PFSK-1 (cell line): ENCODE measurements around the gene SPTB.

ENCODE experiments used
- FOXP2 ChIP-seq: optimal IDR thresholded peaks from 2 replicates; pipeline ENCODE3; 2011; ENCODE audit warnings: borderline replicate concordance, control low read depth, inconsistent platforms; ENCODE audit not compliant: insufficient read depth; ENCODE audit errors: extremely low read length, extremely low read depth
- POLR2AphosphoS5 ChIP-seq: IDR thresholded peaks from 2 replicates; pipeline ENCODE4 v1.6.1; 2012; ENCODE audit warnings: low read depth, mild to moderate bottlenecking, control low read depth, low read length, moderate library complexity
- SIN3A ChIP-seq: IDR thresholded peaks from 2 replicates; pipeline ENCODE4 v1.6.1; 2012; ENCODE audit warnings: mild to moderate bottlenecking, low read length, moderate library complexity, borderline replicate concordance; ENCODE audit not compliant: insufficient read depth
- TAF1 ChIP-seq: IDR thresholded peaks from 2 replicates; pipeline ENCODE4 v1.6.1; 2012; ENCODE audit warnings: low read length, control low read depth, borderline replicate concordance; ENCODE audit not compliant: insufficient read depth
- TF ChIP-seq, protein P1 (sequence below), 2 experiments: IDR thresholded peaks; 2 replicates each; pipeline versions ENCODE4 v1.6.1 to v1.8.0; 2011 to 2012; ENCODE audit warnings: low read depth in 2 of 2, low read length in 2 of 2, control low read depth in 1 of 2, inconsistent platforms in 1 of 2, mild to moderate bottlenecking in 1 of 2, moderate library complexity in 1 of 2; ENCODE audit not compliant: insufficient read depth in 1 of 2

DNA sequence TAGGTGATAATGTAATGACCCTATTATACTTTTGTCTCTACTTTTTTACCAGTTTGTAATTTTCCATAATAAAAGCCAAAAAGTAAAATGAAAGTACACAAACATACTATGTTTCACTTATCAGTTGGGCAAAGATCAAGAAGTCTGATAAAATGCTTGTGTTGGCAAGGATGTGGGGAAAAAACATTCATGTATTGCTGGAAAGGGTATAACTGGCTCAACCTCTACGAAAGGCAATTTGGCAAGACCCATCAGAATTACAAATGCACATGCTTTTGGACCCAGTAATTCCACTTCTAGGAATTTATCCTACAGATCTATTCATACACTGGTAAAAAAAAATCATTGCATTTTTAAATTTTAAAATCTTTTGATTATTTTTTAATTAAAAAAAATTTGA lies 68.0 kb downstream of the SPTB start:
- TF ChIP-seq TAF1: no peak
- no peak for TF ChIP-seq POLR2AphosphoS5
- no peak for TF ChIP-seq SIN3A
- TF ChIP-seq, protein P1, sequence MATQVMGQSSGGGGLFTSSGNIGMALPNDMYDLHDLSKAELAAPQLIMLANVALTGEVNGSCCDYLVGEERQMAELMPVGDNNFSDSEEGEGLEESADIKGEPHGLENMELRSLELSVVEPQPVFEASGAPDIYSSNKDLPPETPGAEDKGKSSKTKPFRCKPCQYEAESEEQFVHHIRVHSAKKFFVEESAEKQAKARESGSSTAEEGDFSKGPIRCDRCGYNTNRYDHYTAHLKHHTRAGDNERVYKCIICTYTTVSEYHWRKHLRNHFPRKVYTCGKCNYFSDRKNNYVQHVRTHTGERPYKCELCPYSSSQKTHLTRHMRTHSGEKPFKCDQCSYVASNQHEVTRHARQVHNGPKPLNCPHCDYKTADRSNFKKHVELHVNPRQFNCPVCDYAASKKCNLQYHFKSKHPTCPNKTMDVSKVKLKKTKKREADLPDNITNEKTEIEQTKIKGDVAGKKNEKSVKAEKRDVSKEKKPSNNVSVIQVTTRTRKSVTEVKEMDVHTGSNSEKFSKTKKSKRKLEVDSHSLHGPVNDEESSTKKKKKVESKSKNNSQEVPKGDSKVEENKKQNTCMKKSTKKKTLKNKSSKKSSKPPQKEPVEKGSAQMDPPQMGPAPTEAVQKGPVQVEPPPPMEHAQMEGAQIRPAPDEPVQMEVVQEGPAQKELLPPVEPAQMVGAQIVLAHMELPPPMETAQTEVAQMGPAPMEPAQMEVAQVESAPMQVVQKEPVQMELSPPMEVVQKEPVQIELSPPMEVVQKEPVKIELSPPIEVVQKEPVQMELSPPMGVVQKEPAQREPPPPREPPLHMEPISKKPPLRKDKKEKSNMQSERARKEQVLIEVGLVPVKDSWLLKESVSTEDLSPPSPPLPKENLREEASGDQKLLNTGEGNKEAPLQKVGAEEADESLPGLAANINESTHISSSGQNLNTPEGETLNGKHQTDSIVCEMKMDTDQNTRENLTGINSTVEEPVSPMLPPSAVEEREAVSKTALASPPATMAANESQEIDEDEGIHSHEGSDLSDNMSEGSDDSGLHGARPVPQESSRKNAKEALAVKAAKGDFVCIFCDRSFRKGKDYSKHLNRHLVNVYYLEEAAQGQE (IDR thresholded peaks at IDR 0.05; ENCODE audit: insufficient read depth in 1 of 2, low read depth in 2 of 2, low read length in 2 of 2): no peak
- no peak for TF ChIP-seq FOXP2
